ENCODE measurements around the gene IQCB1. TPM values are rescaled to one million over a fixed set of nuclear protein-coding genes. Genes with fewer than 3 reads are reported as not detected.

IQCB1 gene
- polyA plus RNA-seq, 1 donor (not counting 4 experiments of a cell fraction or from before 2014, with no cell fraction given), result 14.7 TPM

- DNase-seq (ENCODE audit: low read depth, low spot score), result no peak
- Histone ChIP-seq H3K79me2 (ENCODE audit: control insufficient read depth, insufficient read depth, low read length) (no peaks in the 10 kb centered on the region), H3K9ac (ENCODE audit: control insufficient read depth, extremely low read depth, insufficient read depth, low read length) (no peak overlapping the region), H3K9me3 (ENCODE audit: control insufficient read depth, low read depth, low read length) (no peaks in the 10 kb centered on the region), H3K4me2 (ENCODE audit: control insufficient read depth, extremely low read depth, insufficient read depth, low read depth, low read length) (no peak overlapping the region), H4K20me1 (ENCODE audit: control insufficient read depth, extremely low read depth, insufficient read depth, low read length) (no peaks in the 10 kb centered on the region), H2AFZ (ENCODE audit: control insufficient read depth, low read length) (no peak overlapping the region), H3K27ac (ENCODE audit: control insufficient read depth, insufficient read depth, low read length) (no peak overlapping the region), H3K36me3 (ENCODE audit: control insufficient read depth in 2 of 2, extremely low read depth in 1 of 2, insufficient read depth in 2 of 2, low read length in 2 of 2) (peaks cover 23 to 26% of the 10 kb centered on the region in 2 experiments), H3K4me3 (ENCODE audit: control insufficient read depth in 2 of 3, extremely low read depth in 1 of 3, insufficient read depth in 2 of 3, low read depth in 1 of 3, low read length in 3 of 3) (no peak overlapping the region), H3K9me1 (ENCODE audit: control insufficient read depth, extremely low read depth, insufficient read depth, low read length) (no peaks in the 10 kb centered on the region), H3K4me1 (ENCODE audit: control insufficient read depth, extremely low read depth, insufficient read depth, low read length) (no peaks in the 10 kb centered on the region), H3K27me3 (ENCODE audit: control insufficient read depth, extremely low read depth, insufficient read depth, low read length) (no peaks in the 10 kb centered on the region)
- dilution Hi-C loops (cut with MboI; ENCODE audit: extremely low pct_ligation_motif_present, low sequenced_read_pairs), result no loop called here
- TF ChIP-seq CTCF (optimal IDR thresholded peaks at IDR 0.05 in 1 of 3, IDR thresholded peaks at IDR 0.05 in 1 of 3, conservative IDR thresholded peaks at IDR 0.05 in 1 of 3; ENCODE audit: extremely low read depth in 1 of 3, insufficient read depth in 2 of 3, low read length in 3 of 3) (no peak), EZH2 (IDR thresholded peaks at IDR 0.05; ENCODE audit: low read length) (no peak)
- FAIRE-seq, result no peak
These were observed 111.4 kb downstream of the IQCB1 start for GRCh38 chr3:121723485-121723884.

- Histone ChIP-seq H3K4me2 (ENCODE audit: control insufficient read depth, extremely low read depth, insufficient read depth, low read depth, low read length) (no peak overlapping the region), H3K9me1 (ENCODE audit: control insufficient read depth, extremely low read depth, insufficient read depth, low read length) (no peaks in the 10 kb centered on the region), H3K4me3 (ENCODE audit: control insufficient read depth in 2 of 3, extremely low read depth in 1 of 3, insufficient read depth in 2 of 3, low read depth in 1 of 3, low read length in 3 of 3) (no peak overlapping the region), H3K27ac (ENCODE audit: control insufficient read depth, insufficient read depth, low read length) (no peak overlapping the region), H2AFZ (ENCODE audit: control insufficient read depth, low read length) (no peak overlapping the region), H4K20me1 (ENCODE audit: control insufficient read depth, extremely low read depth, insufficient read depth, low read length) (no peaks in the 10 kb centered on the region), H3K9ac (ENCODE audit: control insufficient read depth, extremely low read depth, insufficient read depth, low read length) (no peak overlapping the region), H3K36me3 (ENCODE audit: control insufficient read depth in 2 of 2, extremely low read depth in 1 of 2, insufficient read depth in 2 of 2, low read length in 2 of 2) (peaks cover 30% of the 10 kb centered on the region in 2 experiments), H3K9me3 (ENCODE audit: control insufficient read depth, low read depth, low read length) (no peaks in the 10 kb centered on the region), H3K27me3 (ENCODE audit: control insufficient read depth, extremely low read depth, insufficient read depth, low read length) (no peaks in the 10 kb centered on the region), H3K79me2 (ENCODE audit: control insufficient read depth, insufficient read depth, low read length) (no peaks in the 10 kb centered on the region), H3K4me1 (ENCODE audit: control insufficient read depth, extremely low read depth, insufficient read depth, low read length) (no peaks in the 10 kb centered on the region)
- no peak for DNase-seq (ENCODE audit: low read depth, low spot score)
- dilution Hi-C loops (cut with MboI; ENCODE audit: extremely low pct_ligation_motif_present, low sequenced_read_pairs), result no loop called here
- no peak for TF ChIP-seq CTCF (optimal IDR thresholded peaks at IDR 0.05 in 1 of 3, IDR thresholded peaks at IDR 0.05 in 1 of 3, conservative IDR thresholded peaks at IDR 0.05 in 1 of 3; ENCODE audit: extremely low read depth in 1 of 3, insufficient read depth in 2 of 3, low read length in 3 of 3)
- TF ChIP-seq EZH2 (IDR thresholded peaks at IDR 0.05; ENCODE audit: low read length), result no peak
- FAIRE-seq, result no peak
These were observed 112.4 kb downstream of the IQCB1 start for GRCh38 chr3:121722411-121722810.

Data from keratinocyte (primary cell).